Fibroblast of skin of scalp (primary cell): ENCODE data around the gene SLC17A9.

Experiments used
- DNase-seq: peaks from one replicate; pipeline ENCODE4 v3.0.0-alpha.2; 2013

Gene SLC17A9

GRCh38 chr20:62938105-62938888 lies 14.2 kb upstream of the SLC17A9 start, which contains the start of gene GID8:
TSS of gene GID8 (plus strand) at chr20:62938147. CDS start at chr20:62941503, 3,356 bp downstream.
- DNase-seq: peak; percentile 37

- DNase-seq: no peak
Measured at GRCh38 chr20:62940875-62941274, 11.6 kb upstream of the SLC17A9 start.

GRCh38 chr20:62941792-62942191 lies 10.7 kb upstream of the SLC17A9 start:
- no peak for DNase-seq

- no peak for DNase-seq
Measured at GRCh38 chr20:62942456-62942855, 10.1 kb upstream of the SLC17A9 start.

GRCh38 chr20:62943396-62943795 lies 9.1 kb upstream of the SLC17A9 start:
- DNase-seq: no peak

GRCh38 chr20:62944184-62944583 lies 8.3 kb upstream of the SLC17A9 start:
- no peak for DNase-seq

GRCh38 chr20:62944746-62945145 lies 7.8 kb upstream of the SLC17A9 start:
- DNase-seq: no peak

GRCh38 chr20:62945771-62946339 lies 6.7 kb upstream of the SLC17A9 start:
- no peak for DNase-seq

GRCh38 chr20:62946918-62947317 lies 5.6 kb upstream of the SLC17A9 start:
- no peak for DNase-seq

- DNase-seq: no peak
Measured at GRCh38 chr20:62947532-62948300, 4.8 kb upstream of the SLC17A9 start.

- no peak for DNase-seq
Measured at GRCh38 chr20:62949153-62949821, 3.2 kb upstream of the SLC17A9 start.

- DNase-seq: no peak
Measured at GRCh38 chr20:62949962-62950361, 2.5 kb upstream of the SLC17A9 start.

- no peak for DNase-seq
Measured at GRCh38 chr20:62950741-62951140, 1.8 kb upstream of the SLC17A9 start.

- no peak for DNase-seq
Measured at GRCh38 chr20:62951143-62951895, 1.2 kb upstream of the SLC17A9 start.

GRCh38 chr20:62951896-62952372 lies 575 bp upstream of the SLC17A9 start:
- no peak for DNase-seq

- no peak for DNase-seq
Measured at GRCh38 chr20:62952968-62953838, 694 bp downstream of the SLC17A9 start.

- DNase-seq: peak; percentile 69
Measured at GRCh38 chr20:62953839-62954703, 1.6 kb downstream of the SLC17A9 start.

- DNase-seq: no peak
Measured at GRCh38 chr20:62955519-62956386, 3.2 kb downstream of the SLC17A9 start.
